AG09309 (cell line): ENCODE data around the gene SCAMP2.

Experiments used
- DNase-seq: peaks from one replicate; pipeline ENCODE4 v3.0.0-alpha.2; 2010; ENCODE audit warnings: low read depth
- H3K4me3 ChIP-seq: 2 replicates; pipeline ENCODE4 v1.5.1; 2011; ENCODE audit warnings: mild to moderate bottlenecking, low read depth, low read length, moderate library complexity; ENCODE audit not compliant: control insufficient read depth
- CTCF ChIP-seq: IDR thresholded peaks from 2 replicates; pipeline ENCODE4 v1.5.1; 2011; ENCODE audit warnings: mild to moderate bottlenecking, low read depth, low read length, inconsistent platforms; ENCODE audit not compliant: insufficient read depth, control insufficient read depth; ENCODE audit errors: missing control alignments

The SCAMP2 gene

GRCh38 chr15:74906450-74907162 lies 33.4 kb upstream of the SCAMP2 start, which contains the start of gene FAM219B:
Gene FAM219B (minus strand): TSS chr15:74906851. CDS start chr15:74906800, 51 bp downstream.
- DNase-seq: peak; percentile 42
- no peak for TF ChIP-seq CTCF
- peak within 1 kb of the TSS; percentile 96 for H3K4me3 ChIP-seq

GRCh38 chr15:74906067-74906449 lies 32.9 kb upstream of the SCAMP2 start:
- peak overlapping the region; percentile 96 for H3K4me3 ChIP-seq
- DNase-seq: no peak
- no peak for TF ChIP-seq CTCF

GRCh38 chr15:74904190-74904805 lies 31.1 kb upstream of the SCAMP2 start:
- TF ChIP-seq CTCF: no peak
- H3K4me3 ChIP-seq: no peak overlapping the region
- DNase-seq: no peak

GRCh38 chr15:74903676-74904075 lies 30.5 kb upstream of the SCAMP2 start:
- no peak for DNase-seq
- TF ChIP-seq CTCF: no peak
- no peak overlapping the region for H3K4me3 ChIP-seq

GRCh38 chr15:74902295-74903075 lies 29.3 kb upstream of the SCAMP2 start:
- DNase-seq: no peak
- no peak overlapping the region for H3K4me3 ChIP-seq
- TF ChIP-seq CTCF: no peak

GRCh38 chr15:74901612-74902063 lies 28.5 kb upstream of the SCAMP2 start:
- DNase-seq: no peak
- peak; percentile 82 for TF ChIP-seq CTCF
- no peak overlapping the region for H3K4me3 ChIP-seq
